Vagina (tissue), 2 donors: ENCODE data around the gene PCNX2.

Experiments
- CTCF ChIP-seq, 3 experiments: fragments of 450-650 bp in 2 of 3; fragments of 200-600 bp in 1 of 3; sonication (generic) in 1 of 3; IDR thresholded peaks; one replicate each; pipeline ENCODE4 v1.5.1; 2017 to 2019; ENCODE audit warnings: antibody characterized with exemption in 3 of 3, mild to moderate bottlenecking in 2 of 3, moderate library complexity in 2 of 3
- POLR2AphosphoS5 ChIP-seq, 2 donors: sonication (generic); formaldehyde crosslinking; IDR thresholded peaks; one replicate each; pipeline ENCODE4 v1.9.0; 2017; ENCODE audit warnings: antibody characterized with exemption in 2 of 2, mild to moderate bottlenecking in 2 of 2, low read depth in 1 of 2; ENCODE audit not compliant: insufficient read depth in 1 of 2

- TF ChIP-seq CTCF (IDR thresholded peaks at IDR 0.05) (no peak), POLR2AphosphoS5 (IDR thresholded peaks at IDR 0.05; ENCODE audit: insufficient read depth in 1 of 2, low read depth in 1 of 2) (no peak)
Observed at GRCh38 chr1:233241759-233242158, 53.8 kb downstream of the PCNX2 start.
